ENCODE measurements around the gene ZNF414.

Gene ZNF414

GRCh38 chr19:8463365-8463764 lies 50.6 kb downstream of the ZNF414 start:
- no peak for DNase-seq (ENCODE audit: low spot score)

- DNase-seq (ENCODE audit: low spot score), result no peak
Observed at GRCh38 chr19:8462571-8462970, 51.4 kb downstream of the ZNF414 start.

- no peak for DNase-seq (ENCODE audit: low spot score)
Observed at GRCh38 chr19:8461891-8462290, 52.1 kb downstream of the ZNF414 start.

GRCh38 chr19:8461376-8461775 lies 52.6 kb downstream of the ZNF414 start:
- DNase-seq (ENCODE audit: low spot score), result no peak

GRCh38 chr19:8460516-8461298 lies 53.3 kb downstream of the ZNF414 start:
- DNase-seq (ENCODE audit: low spot score), result no peak

Data from hematopoietic multipotent progenitor cell treated with erythropoietin and hydrocortisone succinate and interleukin-3 and kit ligand, for 15 days (in vitro differentiated cells).